Neuron (in vitro differentiated cells): Measurements from ENCODE around the gene LRCH2.

ENCODE experiments used
- H2AFZ ChIP-seq: one replicate; pipeline ENCODE4 v1.6.1; 2013; ENCODE audit warnings: low read depth, mild to moderate bottlenecking, inconsistent platforms, low read length, moderate library complexity
- H3K27me3 ChIP-seq: one replicate; pipeline ENCODE4 v1.6.1; 2013; ENCODE audit warnings: low read length; ENCODE audit not compliant: insufficient read depth
- H3K36me3 ChIP-seq: one replicate; pipeline ENCODE4 v1.6.1; 2013; ENCODE audit warnings: low read length; ENCODE audit not compliant: insufficient read depth
- H3K4me1 ChIP-seq: one replicate; pipeline ENCODE4 v1.6.1; 2013; ENCODE audit warnings: low read length; ENCODE audit not compliant: insufficient read depth
- H3K4me3 ChIP-seq: 2 replicates; pipeline ENCODE4 v1.5.1; 2013; ENCODE audit warnings: mild to moderate bottlenecking, low read length, moderate library complexity
- H3K9me3 ChIP-seq: one replicate; pipeline ENCODE4 v1.6.1; 2013; ENCODE audit warnings: low read length

Gene LRCH2

DNA sequence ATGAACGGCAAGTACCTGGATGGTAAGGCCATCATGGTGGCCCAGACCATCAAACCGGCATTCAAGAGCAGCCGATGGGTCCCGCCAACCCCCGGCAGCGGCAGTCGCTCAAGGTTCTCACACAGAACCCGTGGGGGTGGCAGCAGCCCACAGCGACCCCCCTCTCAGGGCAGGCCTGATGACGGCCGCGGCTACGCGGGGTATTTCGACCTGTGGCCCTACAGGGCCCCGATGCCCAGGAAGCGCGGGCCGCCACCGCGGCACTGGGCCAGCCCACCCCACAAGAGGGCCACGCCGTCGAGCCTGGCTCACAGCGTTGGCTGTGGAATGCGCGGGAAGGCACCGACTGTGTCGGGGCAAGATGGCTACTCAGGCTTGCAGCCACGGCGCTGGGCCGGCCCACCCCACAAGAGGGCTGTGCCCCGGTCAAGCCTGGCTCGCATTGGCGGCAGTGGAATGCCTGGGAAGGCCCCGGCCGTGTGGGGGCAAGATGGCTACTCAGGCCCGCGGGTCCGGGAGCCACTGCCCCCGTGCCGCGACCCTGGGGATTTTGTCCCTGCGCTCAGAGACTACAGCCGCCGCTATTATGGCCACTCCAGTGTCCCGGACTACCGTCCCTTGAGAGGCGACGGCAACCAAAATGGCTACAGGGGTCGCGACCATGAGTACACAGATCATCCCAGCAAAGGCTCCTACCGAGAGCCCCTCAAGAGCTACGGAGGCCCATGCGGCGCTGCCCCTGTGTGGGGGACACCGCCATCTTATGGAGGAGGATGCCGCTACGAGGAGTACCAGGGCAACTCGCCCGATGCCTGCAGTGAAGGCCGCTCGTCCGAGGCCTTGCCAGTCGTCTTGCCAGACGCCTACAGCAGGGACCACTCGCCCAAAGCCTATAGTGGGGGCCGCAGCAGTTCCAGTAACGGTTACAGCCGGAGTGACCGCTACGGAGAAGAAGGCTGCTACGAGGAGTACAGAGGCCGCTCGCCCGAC is 44.0 kb downstream of the LRCH2 start:
- peaks cover 2% of the 10 kb centered on the region for H3K9me3 ChIP-seq
- no peaks in the 10 kb centered on the region for H3K27me3 ChIP-seq
- H3K4me1 ChIP-seq: no peaks in the 10 kb centered on the region
- no peaks in the 10 kb centered on the region for H3K36me3 ChIP-seq
- no peak overlapping the region for H2AFZ ChIP-seq
- H3K4me3 ChIP-seq: no peak overlapping the region

DNA sequence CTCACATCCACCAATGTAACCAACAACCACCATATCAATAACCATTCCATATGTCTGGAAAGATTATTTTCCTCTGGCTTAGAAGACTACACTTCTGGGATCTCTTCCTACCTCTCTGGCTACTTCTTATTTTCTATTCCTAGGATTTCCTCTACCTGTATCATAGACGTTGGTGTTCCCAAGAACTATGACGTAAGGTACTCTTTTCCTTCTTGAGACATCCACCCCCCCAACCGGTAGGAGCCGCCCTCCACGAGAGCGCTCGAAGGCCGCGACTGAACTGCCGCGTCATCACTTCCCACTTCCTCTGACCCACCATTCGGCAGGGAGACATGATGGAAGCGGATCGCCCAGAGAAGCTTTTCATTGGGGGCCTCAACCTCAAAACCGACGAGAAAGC is 44.8 kb downstream of the LRCH2 start, which contains the start of gene RBMXL3:
RBMXL3 (plus strand) TSS at position 301 of the 400 bp plus-strand sequence; CDS start at position 333, 32 bp downstream.
- no peak within 1 kb of the TSS for H2AFZ ChIP-seq
- H3K9me3 ChIP-seq: peaks cover 2% of the 10 kb centered on the region
- no peak within 1 kb of the TSS for H3K4me3 ChIP-seq
- no peaks in the 10 kb centered on the region for H3K27me3 ChIP-seq
- H3K36me3 ChIP-seq: no peaks in the 10 kb centered on the region
- H3K4me1 ChIP-seq: no peaks in the 10 kb centered on the region

DNA sequence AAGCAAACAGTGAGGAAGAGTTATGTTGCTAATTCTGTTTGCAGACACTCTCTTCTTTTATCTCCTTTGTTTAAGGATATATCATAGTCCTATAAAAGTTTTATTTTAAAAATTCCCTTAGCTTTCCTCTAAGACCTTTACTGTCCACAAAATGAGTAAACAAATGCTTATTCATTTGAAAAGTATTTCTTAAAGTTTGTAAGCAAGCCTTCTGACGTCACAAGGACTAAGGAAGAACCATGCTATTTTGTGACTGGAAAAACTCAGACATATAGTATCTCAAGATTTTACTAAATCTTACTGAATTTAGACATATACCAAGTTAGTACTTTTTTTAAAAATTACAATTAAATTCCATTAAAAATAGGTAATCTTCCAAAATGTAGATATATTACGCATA is 49.9 kb downstream of the LRCH2 start:
- Histone ChIP-seq H2AFZ (no peak overlapping the region), H3K4me1 (no peaks in the 10 kb centered on the region), H3K9me3 (no peaks in the 10 kb centered on the region), H3K27me3 (no peaks in the 10 kb centered on the region), H3K36me3 (no peaks in the 10 kb centered on the region), H3K4me3 (no peak overlapping the region)

DNA sequence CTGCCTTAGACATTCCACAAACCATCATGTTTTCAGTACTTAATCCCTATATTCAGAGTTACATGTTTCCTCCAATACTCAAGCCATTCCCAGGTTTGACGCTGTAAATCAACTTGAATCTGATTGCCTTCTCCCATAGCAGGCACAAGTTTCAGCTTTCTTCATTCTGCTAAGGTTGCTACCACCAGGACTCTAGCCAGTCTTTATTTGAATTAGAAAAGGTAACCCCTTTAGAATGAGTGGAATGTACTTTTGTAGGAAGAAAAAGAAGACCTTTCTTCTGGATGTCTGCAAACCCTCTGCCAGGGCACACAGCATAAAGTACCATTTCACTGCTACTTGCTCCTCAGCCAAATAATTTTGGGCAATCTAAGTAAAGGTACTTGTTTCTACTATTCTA is 55.4 kb downstream of the LRCH2 start:
- H3K4me3 ChIP-seq: no peak overlapping the region
- H3K36me3 ChIP-seq: peaks cover 2% of the 10 kb centered on the region
- no peaks in the 10 kb centered on the region for H3K4me1 ChIP-seq
- H3K9me3 ChIP-seq: no peaks in the 10 kb centered on the region
- H2AFZ ChIP-seq: no peak overlapping the region
- H3K27me3 ChIP-seq: no peaks in the 10 kb centered on the region

DNA sequence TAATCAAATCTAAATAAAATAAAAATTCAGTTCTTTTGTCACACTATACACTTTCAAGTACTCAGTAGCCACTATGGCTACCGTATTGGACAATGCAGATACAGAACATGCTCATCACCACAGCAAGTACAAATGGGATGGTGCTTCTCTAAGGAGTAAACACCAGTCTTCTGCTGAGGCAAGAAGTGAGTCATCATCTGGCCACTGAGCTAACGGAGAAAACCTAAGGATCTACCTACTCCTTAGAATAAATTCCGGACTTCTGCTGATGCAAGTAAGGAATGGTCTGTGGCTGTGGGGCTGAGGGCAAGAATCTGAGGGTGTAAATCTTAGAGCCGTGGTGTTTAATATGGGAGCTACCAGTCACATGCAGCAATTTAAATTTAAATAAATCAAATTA is 56.0 kb downstream of the LRCH2 start:
- H3K36me3 ChIP-seq: peaks cover 2% of the 10 kb centered on the region
- H3K27me3 ChIP-seq: no peaks in the 10 kb centered on the region

DNA sequence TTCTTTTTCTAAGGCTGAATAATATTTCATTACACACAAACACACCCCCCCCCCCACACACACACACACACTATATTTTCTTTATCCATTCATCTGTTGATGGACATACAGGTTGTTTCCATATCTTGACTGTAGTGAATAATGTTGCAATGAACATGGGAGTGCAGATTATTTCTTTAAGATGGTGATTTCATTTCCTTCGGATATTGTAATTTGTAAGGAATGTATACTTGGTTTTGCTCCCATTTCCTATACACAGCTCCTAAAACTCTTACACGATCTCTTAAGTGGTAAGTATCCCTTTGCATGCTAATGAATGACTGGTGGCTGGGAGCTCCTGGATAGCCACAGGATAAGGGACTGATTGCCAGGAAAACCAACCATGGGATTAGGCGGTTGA is 59.3 kb downstream of the LRCH2 start:
- Histone ChIP-seq H3K27me3 (no peaks in the 10 kb centered on the region), H3K4me3 (no peak overlapping the region), H2AFZ (no peak overlapping the region), H3K4me1 (no peaks in the 10 kb centered on the region), H3K36me3 (peaks cover 2% of the 10 kb centered on the region), H3K9me3 (no peaks in the 10 kb centered on the region)

More for the DNA sequence above, 56.0 kb downstream of the LRCH2 start:
- Histone ChIP-seq H3K9me3 (no peaks in the 10 kb centered on the region), H2AFZ (no peak overlapping the region), H3K4me3 (no peak overlapping the region), H3K4me1 (no peaks in the 10 kb centered on the region)

DNA sequence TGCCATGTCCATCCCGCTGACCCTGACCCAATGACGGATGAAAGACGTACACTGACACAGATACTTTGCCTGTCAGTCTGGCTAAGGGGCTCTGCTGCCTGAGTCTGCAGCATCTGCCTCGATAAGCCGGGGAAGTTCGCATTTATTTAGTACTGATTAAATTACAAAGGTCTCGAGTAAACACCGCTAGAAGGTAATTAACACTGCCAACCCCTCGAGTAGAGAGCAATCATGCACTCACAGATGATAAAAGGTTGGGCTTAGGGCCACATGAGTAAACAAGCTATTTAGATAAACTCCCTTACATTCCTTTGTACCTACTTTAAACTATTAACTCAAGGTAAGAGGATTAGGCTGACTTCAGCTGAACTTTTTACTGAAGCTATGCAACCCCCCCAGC is 60.7 kb downstream of the LRCH2 start:
- H3K27me3 ChIP-seq: no peaks in the 10 kb centered on the region
- H3K4me3 ChIP-seq: no peak overlapping the region
- no peaks in the 10 kb centered on the region for H3K9me3 ChIP-seq
- no peak overlapping the region for H2AFZ ChIP-seq
- no peaks in the 10 kb centered on the region for H3K4me1 ChIP-seq
- no peaks in the 10 kb centered on the region for H3K36me3 ChIP-seq

GRCh38 chrX:115147220-115147619 is 86.7 kb downstream of the LRCH2 start:
- no peaks in the 10 kb centered on the region for H3K4me1 ChIP-seq
- H3K9me3 ChIP-seq: no peaks in the 10 kb centered on the region

DNA sequence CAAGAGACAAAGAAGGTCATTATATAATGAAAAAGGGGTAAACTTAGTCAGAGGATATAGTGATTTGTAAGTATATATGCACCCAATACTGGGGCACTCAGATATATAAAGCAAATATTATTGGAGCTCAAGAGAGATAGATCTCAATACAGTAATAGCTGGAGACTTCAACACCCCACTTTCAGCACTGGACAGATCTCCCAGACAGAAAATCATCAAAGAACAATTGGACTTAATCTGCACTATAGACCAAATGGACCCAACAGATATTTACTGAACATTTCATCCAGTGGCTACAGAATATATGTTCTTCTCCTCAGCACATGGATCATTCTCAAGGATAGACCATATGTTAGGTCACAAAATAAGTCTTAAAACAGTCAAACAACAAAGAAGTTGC is 91.8 kb downstream of the LRCH2 start:
- Histone ChIP-seq H3K4me3 (no peak overlapping the region), H3K27me3 (no peaks in the 10 kb centered on the region), H3K36me3 (no peaks in the 10 kb centered on the region), H3K4me1 (no peaks in the 10 kb centered on the region), H3K9me3 (no peaks in the 10 kb centered on the region), H2AFZ (no peak overlapping the region)

More at GRCh38 chrX:115147220-115147619, 86.7 kb downstream of the LRCH2 start:
- H3K36me3 ChIP-seq: no peaks in the 10 kb centered on the region
- H3K27me3 ChIP-seq: no peaks in the 10 kb centered on the region
- H2AFZ ChIP-seq: no peak overlapping the region
- H3K4me3 ChIP-seq: no peak overlapping the region

DNA sequence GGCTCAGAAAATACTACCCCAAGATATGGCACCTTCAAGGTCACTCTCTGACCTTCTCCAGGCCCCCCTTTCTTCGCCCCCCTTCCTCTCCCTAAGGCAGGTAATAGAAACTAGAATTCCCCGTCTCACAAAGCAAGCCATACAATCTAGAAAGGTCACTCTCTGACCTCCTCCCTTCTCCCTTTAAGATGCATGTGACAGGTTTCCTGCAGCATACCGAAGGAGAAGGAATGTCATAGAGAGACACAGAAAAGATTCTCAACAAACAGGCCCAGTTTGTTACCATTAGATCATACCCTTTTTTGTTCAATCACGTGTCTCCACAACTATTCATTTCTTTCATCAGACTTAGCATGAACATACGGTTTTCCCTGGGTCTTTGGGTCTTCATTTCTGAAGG is 95.9 kb downstream of the LRCH2 start:
- Histone ChIP-seq H3K4me3 (no peak overlapping the region), H3K27me3 (no peaks in the 10 kb centered on the region), H3K36me3 (no peaks in the 10 kb centered on the region), H3K4me1 (no peaks in the 10 kb centered on the region), H3K9me3 (no peaks in the 10 kb centered on the region), H2AFZ (no peak overlapping the region)

DNA sequence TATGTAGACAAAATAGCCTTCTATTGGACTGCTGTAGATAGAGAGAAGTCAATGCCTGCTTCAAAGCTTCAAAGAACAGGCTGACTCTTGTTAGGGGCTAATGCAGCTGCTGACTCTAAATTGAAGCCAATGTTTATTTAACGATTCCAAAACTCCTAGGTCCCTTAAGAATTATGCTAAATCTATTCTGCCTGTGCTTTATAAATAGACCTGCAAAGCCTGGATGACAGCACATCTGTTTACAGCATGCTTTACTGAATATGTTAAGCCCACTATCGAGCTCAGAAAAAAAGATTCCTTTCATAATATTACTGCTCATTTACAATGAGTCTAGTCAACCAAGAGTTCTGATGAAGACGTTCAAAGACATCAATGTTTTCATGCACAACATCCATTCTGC is 99.5 kb downstream of the LRCH2 start:
- Histone ChIP-seq H3K36me3 (no peaks in the 10 kb centered on the region), H3K4me1 (no peaks in the 10 kb centered on the region), H3K4me3 (no peak overlapping the region), H3K9me3 (no peaks in the 10 kb centered on the region), H3K27me3 (no peaks in the 10 kb centered on the region), H2AFZ (no peak overlapping the region)

DNA sequence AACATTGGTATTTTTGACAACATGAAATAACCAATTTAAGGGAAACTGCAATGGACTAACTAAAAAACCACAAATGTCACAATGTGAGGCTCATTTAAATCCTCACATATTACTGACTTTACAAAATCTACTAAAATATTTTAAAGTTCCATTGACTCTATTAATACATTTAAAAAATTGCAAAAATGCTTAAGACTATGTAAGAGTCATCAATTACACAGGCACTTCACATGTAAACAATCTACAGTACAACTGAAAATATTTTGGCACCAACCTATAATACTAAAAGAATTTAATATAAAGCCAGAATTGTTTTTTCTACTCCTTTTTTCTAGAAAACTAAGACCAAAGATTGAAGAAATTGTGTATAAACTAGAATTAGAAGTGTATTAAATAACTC is 121.5 kb downstream of the LRCH2 start:
- Histone ChIP-seq H3K36me3 (peaks cover 4% of the 10 kb centered on the region), H3K4me1 (no peaks in the 10 kb centered on the region), H2AFZ (no peak overlapping the region), H3K27me3 (no peaks in the 10 kb centered on the region), H3K9me3 (no peaks in the 10 kb centered on the region), H3K4me3 (no peak overlapping the region)

DNA sequence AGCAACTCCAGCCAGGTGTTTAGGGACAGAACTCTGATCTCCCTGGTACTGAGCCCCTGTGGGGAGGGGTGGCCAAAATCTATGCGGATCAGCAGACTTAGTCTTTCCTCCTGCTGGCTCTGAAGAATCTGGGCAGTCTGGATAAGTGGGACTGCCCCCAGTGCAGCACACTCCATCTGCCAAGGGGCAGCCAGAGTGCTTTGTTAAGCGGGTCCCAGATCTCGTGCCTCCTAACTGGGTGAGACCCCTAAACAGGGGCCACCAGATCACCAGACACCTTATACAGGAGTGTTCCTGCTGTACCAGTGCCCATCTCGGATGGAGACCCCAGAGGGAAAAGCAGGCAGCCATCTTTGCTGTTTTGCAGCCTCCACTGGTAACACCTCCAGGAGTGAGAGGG is 135.0 kb downstream of the LRCH2 start:
- no peak overlapping the region for H2AFZ ChIP-seq
- no peaks in the 10 kb centered on the region for H3K36me3 ChIP-seq
- H3K9me3 ChIP-seq: no peaks in the 10 kb centered on the region
- H3K4me3 ChIP-seq: no peak overlapping the region
- no peaks in the 10 kb centered on the region for H3K4me1 ChIP-seq
- no peaks in the 10 kb centered on the region for H3K27me3 ChIP-seq
